GM12878 (cell line): ENCODE data around the gene POU2F3. TPM values are rescaled to one million over a fixed set of nuclear protein-coding genes. Genes with fewer than 3 reads are reported as not detected.
A peak's percentile ranks its signal among the peaks of the same experiment; 100 is the strongest.

Experiments
- BACH1 ChIP-seq: fragments of 450-650 bp; IDR thresholded peaks from 2 replicates; pipeline ENCODE4 v1.6.1; 2017; ENCODE audit warnings: mild to moderate bottlenecking, borderline replicate concordance
- BRCA1 ChIP-seq: IDR thresholded peaks from 2 replicates; pipeline ENCODE4 v1.6.1; 2011; ENCODE audit warnings: low read depth, low read length, improper control_type of control experiment
- ESRRA ChIP-seq: IDR thresholded peaks from 2 replicates; pipeline ENCODE4 v1.6.1; 2012; ENCODE audit warnings: mild to moderate bottlenecking, low read length, improper control_type of control experiment
- MYC ChIP-seq: IDR thresholded peaks from 2 replicates; pipeline ENCODE4 v1.6.1; 2011; ENCODE audit warnings: mild to moderate bottlenecking, low read length, moderate library complexity, inconsistent platforms; ENCODE audit not compliant: insufficient read depth, insufficient replicate concordance, insufficient read length, severe bottlenecking
- NR2C1 ChIP-seq: fragments of 450-650 bp; IDR thresholded peaks from 2 replicates; pipeline ENCODE4 v1.6.1; 2017; ENCODE audit warnings: antibody characterized with exemption, mild to moderate bottlenecking, moderate library complexity
- NR2F1 ChIP-seq: fragments of 450-650 bp; conservative IDR thresholded peaks from 2 replicates; pipeline ENCODE4 v1.6.1; 2017; ENCODE audit warnings: mild to moderate bottlenecking
- RB1 ChIP-seq: fragments of 450-650 bp; formaldehyde crosslinking; IDR thresholded peaks from 2 replicates; pipeline ENCODE4 v1.6.1; 2017; ENCODE audit warnings: mild to moderate bottlenecking, borderline replicate concordance
- SMC3 ChIP-seq: IDR thresholded peaks from 2 replicates; pipeline ENCODE4 v1.6.1; 2011; ENCODE audit warnings: low read length, improper control_type of control experiment, borderline replicate concordance
- SUZ12 ChIP-seq: fragments of 200-600 bp; sonication (generic); IDR thresholded peaks from one replicate; pipeline ENCODE4 v1.6.1; 2018; ENCODE audit warnings: antibody characterized with exemption, mild to moderate bottlenecking; ENCODE audit not compliant: unreplicated experiment
- polyA plus RNA-seq, 11 experiments: library from polyadenylated mRNA; depleted of rRNA in 4 of 11; unstranded in 6 of 11; stranded (reverse) in 5 of 11; fragments of >200 nt; fragmentation: Nextera tagmentation in 4 of 11; fragmentation: Illumina TruSeq in 1 of 11; extraction: Ambion mirVana in 4 of 11; extraction: Trizol in 1 of 11; gene quantifications; 1 replicate in 1 of 11; 2 replicates in 10 of 11; pipeline versions ENCODE4 v1.2.1 to v1.2.3, GENCODE V29; 2011 to 2016; ENCODE audit warnings: inconsistent platforms in 2 of 11, missing spikeins in 2 of 11, low read depth in 1 of 11
- total RNA-seq, 4 experiments: library from RNA; depleted of rRNA in 3 of 4; stranded (reverse); fragments of >200 nt in 3 of 4; fragmentation: Illumina TruSeq in 1 of 4; extraction: Trizol in 1 of 4; gene quantifications; 2 replicates each; pipeline versions ENCODE4 v1.2.1 to v1.2.3, GENCODE V29; 2013 to 2021
- TF ChIP-seq, protein P1 (sequence below): fragments of 450-650 bp; IDR thresholded peaks from 2 replicates; pipeline ENCODE4 v1.6.1; 2017; ENCODE audit warnings: antibody characterized with exemption, mild to moderate bottlenecking, moderate library complexity
- TF ChIP-seq, protein P2 (sequence below): IDR thresholded peaks from 2 replicates; pipeline ENCODE4 v1.6.1; 2012; ENCODE audit warnings: low read length, inconsistent platforms
- TF ChIP-seq, protein P3 (sequence below), 3 experiments: IDR thresholded peaks in 2 of 3; conservative IDR thresholded peaks in 1 of 3; 2 replicates each; pipeline ENCODE4 v1.5.1; 2011; ENCODE audit warnings: low read depth in 3 of 3, low read length in 3 of 3, mild to moderate bottlenecking in 3 of 3, control low read depth in 2 of 3, moderate library complexity in 2 of 3, inconsistent platforms in 1 of 3, mixed read lengths in 1 of 3; ENCODE audit not compliant: control insufficient read depth in 2 of 3, insufficient read depth in 1 of 3; ENCODE audit errors: extremely low read depth in 1 of 3
- TF ChIP-seq, protein P4 (sequence below): IDR thresholded peaks from 2 replicates; pipeline ENCODE4 v1.6.1; 2011; ENCODE audit warnings: low read depth, mild to moderate bottlenecking, low read length, moderate library complexity, borderline replicate concordance; ENCODE audit errors: extremely low read depth
- TF ChIP-seq, protein P5 (sequence below): fragments of 450-650 bp; formaldehyde crosslinking; IDR thresholded peaks from 2 replicates; pipeline ENCODE4 v1.4.0; 2020; ENCODE audit warnings: mild to moderate bottlenecking, moderate library complexity

POU2F3 gene
- total and polyA plus RNA-seq, 10 of the 15 experiments (the other 5 are each of a cell fraction or from before 2014, with no cell fraction given) = 0.09 to 4.4 (median 0.33) TPM

DNA sequence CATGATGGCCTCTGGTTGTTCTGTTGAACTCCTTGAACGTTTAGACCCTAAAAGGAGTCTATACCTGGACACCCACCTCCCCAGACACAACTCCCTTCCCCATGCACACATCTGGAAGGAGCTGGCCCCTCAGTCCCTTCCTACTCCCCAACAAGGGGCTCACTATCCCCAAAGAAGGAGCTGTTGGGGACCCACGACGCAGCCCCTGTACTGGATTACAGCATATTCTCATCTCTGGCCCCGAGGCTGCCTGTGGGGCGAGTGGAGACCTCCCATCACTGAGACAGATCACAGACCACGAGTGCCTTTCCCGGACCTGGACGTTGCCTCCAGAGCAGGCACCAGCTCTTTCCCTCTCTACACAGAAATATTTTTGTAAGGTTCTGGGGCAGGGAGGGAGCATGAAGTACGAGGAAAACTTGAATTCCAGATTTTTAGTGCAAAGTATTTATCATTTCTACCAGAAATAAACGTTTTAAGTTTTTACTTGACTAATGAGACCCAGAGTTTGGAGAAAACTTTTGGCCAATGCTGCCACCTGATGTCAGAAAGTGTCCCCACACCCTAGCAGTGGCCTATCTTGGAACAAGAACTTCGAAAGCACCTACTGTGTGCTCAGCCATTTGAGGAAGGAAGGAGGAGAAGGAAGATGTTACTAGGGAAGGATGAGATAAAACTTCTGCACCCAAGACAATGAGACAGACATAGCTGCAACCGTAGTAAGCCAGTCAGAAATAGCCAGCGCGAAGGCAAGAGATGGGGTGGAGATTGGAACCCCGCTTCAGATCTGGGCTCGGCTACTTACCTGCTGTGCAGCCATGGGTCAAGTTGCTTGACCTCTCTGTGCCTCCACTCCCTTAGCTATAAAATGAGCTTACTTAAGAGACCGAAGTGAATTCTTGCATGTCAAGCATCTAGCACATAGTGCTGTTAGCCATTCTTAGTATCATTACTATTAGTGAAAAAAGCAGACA, 10.2 kb upstream of the POU2F3 start (continued):
- TF ChIP-seq, protein P1, sequence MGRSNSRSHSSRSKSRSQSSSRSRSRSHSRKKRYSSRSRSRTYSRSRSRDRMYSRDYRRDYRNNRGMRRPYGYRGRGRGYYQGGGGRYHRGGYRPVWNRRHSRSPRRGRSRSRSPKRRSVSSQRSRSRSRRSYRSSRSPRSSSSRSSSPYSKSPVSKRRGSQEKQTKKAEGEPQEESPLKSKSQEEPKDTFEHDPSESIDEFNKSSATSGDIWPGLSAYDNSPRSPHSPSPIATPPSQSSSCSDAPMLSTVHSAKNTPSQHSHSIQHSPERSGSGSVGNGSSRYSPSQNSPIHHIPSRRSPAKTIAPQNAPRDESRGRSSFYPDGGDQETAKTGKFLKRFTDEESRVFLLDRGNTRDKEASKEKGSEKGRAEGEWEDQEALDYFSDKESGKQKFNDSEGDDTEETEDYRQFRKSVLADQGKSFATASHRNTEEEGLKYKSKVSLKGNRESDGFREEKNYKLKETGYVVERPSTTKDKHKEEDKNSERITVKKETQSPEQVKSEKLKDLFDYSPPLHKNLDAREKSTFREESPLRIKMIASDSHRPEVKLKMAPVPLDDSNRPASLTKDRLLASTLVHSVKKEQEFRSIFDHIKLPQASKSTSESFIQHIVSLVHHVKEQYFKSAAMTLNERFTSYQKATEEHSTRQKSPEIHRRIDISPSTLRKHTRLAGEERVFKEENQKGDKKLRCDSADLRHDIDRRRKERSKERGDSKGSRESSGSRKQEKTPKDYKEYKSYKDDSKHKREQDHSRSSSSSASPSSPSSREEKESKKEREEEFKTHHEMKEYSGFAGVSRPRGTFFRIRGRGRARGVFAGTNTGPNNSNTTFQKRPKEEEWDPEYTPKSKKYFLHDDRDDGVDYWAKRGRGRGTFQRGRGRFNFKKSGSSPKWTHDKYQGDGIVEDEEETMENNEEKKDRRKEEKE = no peak
- no peak for TF ChIP-seq NR2C1
- TF ChIP-seq NR2F1 = no peak
- TF ChIP-seq ESRRA = no peak
- TF ChIP-seq, protein P2, sequence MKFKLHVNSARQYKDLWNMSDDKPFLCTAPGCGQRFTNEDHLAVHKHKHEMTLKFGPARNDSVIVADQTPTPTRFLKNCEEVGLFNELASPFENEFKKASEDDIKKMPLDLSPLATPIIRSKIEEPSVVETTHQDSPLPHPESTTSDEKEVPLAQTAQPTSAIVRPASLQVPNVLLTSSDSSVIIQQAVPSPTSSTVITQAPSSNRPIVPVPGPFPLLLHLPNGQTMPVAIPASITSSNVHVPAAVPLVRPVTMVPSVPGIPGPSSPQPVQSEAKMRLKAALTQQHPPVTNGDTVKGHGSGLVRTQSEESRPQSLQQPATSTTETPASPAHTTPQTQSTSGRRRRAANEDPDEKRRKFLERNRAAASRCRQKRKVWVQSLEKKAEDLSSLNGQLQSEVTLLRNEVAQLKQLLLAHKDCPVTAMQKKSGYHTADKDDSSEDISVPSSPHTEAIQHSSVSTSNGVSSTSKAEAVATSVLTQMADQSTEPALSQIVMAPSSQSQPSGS = no peak
- TF ChIP-seq SUZ12 = no peak
- TF ChIP-seq, protein P3, sequence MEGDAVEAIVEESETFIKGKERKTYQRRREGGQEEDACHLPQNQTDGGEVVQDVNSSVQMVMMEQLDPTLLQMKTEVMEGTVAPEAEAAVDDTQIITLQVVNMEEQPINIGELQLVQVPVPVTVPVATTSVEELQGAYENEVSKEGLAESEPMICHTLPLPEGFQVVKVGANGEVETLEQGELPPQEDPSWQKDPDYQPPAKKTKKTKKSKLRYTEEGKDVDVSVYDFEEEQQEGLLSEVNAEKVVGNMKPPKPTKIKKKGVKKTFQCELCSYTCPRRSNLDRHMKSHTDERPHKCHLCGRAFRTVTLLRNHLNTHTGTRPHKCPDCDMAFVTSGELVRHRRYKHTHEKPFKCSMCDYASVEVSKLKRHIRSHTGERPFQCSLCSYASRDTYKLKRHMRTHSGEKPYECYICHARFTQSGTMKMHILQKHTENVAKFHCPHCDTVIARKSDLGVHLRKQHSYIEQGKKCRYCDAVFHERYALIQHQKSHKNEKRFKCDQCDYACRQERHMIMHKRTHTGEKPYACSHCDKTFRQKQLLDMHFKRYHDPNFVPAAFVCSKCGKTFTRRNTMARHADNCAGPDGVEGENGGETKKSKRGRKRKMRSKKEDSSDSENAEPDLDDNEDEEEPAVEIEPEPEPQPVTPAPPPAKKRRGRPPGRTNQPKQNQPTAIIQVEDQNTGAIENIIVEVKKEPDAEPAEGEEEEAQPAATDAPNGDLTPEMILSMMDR (IDR thresholded peaks at IDR 0.05 in 2 of 3, conservative IDR thresholded peaks at IDR 0.05 in 1 of 3; ENCODE audit: control insufficient read depth in 2 of 3, extremely low read depth in 1 of 3, insufficient read depth in 1 of 3, low read depth in 3 of 3, low read length in 3 of 3) = peak; percentile 62 to 74 (median 66)
- peak; percentile 83 for TF ChIP-seq SMC3
- TF ChIP-seq, protein P4, sequence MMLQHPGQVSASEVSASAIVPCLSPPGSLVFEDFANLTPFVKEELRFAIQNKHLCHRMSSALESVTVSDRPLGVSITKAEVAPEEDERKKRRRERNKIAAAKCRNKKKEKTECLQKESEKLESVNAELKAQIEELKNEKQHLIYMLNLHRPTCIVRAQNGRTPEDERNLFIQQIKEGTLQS = no peak
- no peak for TF ChIP-seq BRCA1
- no peak for TF ChIP-seq MYC
- TF ChIP-seq, protein P5, sequence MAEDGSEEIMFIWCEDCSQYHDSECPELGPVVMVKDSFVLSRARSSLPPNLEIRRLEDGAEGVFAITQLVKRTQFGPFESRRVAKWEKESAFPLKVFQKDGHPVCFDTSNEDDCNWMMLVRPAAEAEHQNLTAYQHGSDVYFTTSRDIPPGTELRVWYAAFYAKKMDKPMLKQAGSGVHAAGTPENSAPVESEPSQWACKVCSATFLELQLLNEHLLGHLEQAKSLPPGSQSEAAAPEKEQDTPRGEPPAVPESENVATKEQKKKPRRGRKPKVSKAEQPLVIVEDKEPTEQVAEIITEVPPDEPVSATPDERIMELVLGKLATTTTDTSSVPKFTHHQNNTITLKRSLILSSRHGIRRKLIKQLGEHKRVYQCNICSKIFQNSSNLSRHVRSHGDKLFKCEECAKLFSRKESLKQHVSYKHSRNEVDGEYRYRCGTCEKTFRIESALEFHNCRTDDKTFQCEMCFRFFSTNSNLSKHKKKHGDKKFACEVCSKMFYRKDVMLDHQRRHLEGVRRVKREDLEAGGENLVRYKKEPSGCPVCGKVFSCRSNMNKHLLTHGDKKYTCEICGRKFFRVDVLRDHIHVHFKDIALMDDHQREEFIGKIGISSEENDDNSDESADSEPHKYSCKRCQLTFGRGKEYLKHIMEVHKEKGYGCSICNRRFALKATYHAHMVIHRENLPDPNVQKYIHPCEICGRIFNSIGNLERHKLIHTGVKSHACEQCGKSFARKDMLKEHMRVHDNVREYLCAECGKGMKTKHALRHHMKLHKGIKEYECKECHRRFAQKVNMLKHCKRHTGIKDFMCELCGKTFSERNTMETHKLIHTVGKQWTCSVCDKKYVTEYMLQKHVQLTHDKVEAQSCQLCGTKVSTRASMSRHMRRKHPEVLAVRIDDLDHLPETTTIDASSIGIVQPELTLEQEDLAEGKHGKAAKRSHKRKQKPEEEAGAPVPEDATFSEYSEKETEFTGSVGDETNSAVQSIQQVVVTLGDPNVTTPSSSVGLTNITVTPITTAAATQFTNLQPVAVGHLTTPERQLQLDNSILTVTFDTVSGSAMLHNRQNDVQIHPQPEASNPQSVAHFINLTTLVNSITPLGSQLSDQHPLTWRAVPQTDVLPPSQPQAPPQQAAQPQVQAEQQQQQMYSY (CRISPR knock-in tag) = no peak
- TF ChIP-seq RB1 = no peak
- TF ChIP-seq BACH1 = no peak
- TF ChIP-seq, all 136 proteins: peak for 6
